HG02840 (cell line): ENCODE measurements around the gene GALNTL6.
A peak's percentile ranks its signal among the peaks of the same experiment; 100 is the strongest.
"Not testable (repeated sequence)": the region's sequence is repeated elsewhere in the genome, so short reads cannot be mapped to it uniquely, and the experiment has no call there.

Experiments
- ATAC-seq: cut with Tn5 transposase; IDR thresholded peaks from one replicate; pipeline ENCODE4 v1.9.1; 2021; ENCODE audit warnings: mild to moderate bottlenecking, moderate library complexity, moderate number of reproducible peaks; ENCODE audit not compliant: unreplicated experiment, low FRiP score

Gene GALNTL6

DNA sequence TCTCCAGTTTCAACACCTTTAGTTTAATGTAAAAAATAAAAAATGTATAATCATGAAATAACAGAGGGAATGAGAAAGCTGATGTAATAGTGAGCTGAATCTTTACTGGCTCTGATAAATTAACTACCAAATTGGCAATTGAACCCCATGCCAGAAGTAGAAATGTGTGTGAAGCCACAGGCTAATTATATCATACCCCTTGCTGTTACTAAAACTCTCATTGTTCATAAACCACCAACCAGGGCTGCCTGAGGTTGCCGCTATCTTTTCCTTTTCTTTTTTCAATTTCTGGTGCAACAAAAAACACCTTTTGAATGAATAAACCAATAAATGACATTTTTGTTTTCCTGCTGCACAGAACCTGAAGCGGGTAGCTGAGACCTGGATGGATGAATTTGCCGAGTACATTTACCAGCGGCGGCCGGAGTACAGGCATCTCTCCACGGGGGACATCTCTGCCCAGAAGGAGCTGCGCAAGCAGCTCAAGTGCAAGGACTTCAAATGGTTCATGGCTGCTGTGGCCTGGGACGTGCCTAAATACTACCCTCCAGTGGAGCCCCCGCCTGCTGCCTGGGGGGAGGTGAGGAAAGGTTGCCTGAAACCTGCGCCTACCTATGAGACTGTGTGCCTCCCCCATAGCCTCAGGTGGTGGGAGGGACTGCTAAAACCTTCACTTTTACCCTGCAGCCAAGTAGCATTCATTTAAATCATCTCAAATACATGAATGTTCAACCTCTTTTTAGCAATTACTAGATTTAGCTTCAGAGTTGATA, 1138.7 kb downstream of the GALNTL6 start:
- ATAC-seq, result no peak

- ATAC-seq, result no peak
Observed at GRCh38 chr4:172953896-172954568, 1140.8 kb downstream of the GALNTL6 start.

- not testable (repeated sequence) for ATAC-seq
Observed at GRCh38 chr4:172956340-172956739, 1143.1 kb downstream of the GALNTL6 start.

DNA sequence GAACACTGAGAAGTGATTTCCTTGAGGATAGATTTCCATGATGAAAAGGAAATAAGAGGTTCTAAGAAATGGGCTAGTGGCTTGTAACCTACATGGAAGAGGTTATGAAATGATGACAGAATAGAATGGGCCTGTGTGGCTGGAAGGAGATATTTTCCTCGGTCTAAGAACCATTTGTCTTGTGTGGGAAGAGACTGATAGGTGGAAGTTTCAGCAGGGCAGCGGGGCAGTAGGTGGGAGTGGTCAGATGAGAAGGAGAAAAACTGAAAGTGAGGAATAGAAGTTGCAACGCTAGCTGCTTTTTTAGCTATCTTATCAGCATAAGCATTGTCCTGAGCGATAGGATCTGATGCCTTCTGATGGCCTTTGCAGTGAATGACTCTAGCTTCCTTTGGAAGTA, 1144.0 kb downstream of the GALNTL6 start:
- no peak for ATAC-seq

GRCh38 chr4:172962564-172963353, 1149.6 kb downstream of the GALNTL6 start:
- ATAC-seq, result no peak

DNA sequence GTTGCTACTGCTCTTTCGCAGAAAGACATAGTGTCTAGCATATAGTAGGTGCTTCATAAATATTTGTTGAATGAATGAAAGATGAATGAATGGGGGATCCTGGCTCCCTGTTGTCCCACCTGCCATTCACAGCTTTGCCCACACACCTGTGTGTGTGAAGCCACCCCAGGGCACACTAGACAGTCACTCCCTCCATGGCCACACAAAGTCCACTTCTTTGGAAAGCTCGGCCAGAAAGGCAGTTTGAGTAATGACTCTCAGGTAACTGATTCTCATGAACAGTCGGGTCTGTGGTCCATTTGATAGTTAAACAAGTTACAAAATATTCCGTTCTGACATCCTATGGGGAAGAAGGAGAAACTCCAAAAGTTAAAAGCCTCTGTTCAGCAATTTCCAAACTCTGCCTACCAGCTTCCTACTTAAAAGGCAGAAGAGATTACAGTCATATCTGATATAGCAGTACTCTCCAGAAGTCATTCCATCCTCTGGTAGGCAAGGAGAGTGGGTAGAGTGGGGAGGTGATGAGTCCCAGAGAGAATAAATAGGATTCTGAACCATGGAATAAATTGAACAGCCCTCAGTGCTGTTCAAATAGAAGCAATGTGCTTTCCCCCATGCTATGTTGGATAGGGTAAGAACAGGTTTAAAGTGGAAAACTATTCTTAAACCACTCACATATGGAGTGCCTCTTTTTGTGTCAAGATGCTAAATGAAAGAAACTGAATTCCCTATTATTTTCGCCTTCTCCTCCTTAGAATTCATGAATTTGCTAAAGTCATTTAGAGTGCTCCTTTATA, 1150.5 kb downstream of the GALNTL6 start:
- ATAC-seq, result no peak

DNA sequence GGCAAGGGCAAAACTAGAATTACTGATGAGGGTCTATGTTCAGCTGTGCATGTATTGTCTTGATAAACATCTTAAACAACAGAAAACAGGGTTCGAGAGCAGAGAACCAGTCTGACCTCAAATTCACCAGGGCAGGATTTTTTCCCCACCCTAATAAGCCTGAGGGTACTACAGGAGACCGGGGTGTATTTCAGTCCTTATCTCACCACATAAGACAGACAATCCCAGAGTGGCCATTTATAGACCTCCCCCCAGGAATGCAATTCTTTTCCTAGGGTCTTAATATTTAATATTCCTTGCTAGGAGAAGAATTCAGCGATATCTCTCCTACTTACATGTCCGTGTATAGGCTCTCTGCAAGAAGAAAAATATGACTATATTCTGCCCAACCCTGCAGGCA, 1157.0 kb downstream of the GALNTL6 start:
- not testable (repeated sequence) for ATAC-seq

DNA sequence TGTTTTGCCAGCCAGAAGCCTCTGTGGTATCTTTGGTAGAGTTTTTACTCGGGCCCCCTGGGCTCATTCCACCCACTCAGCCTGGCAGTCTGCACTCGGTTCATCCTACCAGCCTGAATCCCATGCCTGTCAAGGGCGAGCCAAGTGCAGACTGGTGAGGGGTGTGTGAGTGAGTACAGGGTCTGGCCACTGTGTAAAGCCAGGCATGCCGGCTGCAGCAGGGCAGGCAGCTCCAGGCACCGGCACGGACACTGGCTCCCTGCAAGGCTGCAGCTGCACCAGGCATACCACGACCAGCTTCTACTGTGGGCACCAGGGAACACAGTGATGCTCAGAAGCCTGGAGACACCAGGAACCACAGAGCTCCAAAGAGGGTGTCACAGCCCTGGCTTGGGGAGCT, 1161.4 kb downstream of the GALNTL6 start:
- ATAC-seq, result no peak

DNA sequence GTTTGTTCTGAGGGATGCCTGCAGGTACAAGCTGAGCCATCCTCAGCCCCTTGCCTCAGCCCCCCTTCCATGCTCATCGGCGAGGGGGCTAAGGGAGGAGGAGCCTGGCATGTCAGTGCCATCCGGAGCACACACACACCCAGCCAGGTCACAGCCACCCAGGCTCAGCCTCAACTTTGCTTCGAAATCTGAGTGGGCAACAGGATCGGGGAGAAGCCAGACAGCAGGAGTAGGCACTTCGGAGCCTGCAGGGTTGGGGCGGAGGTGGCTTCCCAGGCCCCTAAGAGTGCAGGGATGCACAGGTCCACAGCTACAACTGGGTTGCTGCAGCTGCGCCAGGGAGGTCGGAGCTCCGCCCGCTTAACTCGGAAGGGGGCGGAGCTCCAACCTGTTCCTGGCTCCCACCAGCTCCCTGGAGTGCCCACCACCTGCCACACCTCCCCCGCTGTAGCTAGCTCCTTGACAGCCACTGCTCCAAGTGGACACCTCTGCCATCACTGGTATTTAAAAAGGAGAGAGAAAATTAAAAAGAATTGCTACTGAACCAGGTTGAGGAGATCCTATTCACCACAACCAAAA, 1162.5 kb downstream of the GALNTL6 start:
- no peak for ATAC-seq

DNA sequence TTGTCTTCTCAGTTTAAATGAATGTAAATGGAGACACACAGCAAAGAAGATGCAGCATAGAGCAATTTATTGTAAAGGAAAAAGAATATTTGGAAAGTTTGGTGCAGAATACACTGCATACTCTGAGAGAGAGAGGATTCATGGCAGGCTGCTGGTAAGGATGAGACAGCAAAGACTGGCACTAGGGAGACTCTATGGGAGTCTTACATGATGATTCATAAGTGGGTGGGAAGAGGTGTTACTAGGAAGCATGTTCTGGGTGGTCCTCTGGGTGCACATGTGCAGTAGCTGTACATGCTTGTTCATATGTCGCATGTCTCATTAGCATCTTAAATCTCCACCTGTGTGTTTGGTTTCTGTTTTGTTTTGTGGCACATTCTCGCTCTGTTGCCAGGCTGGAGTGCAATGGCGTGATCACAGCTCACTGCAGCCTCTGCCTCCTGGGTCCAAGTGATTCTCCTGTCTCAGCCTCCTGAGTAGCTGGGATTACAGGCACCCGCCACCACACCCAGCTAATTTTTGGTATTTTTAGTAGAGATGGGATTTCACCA, 1164.4 kb downstream of the GALNTL6 start:
- ATAC-seq, result not testable (repeated sequence)

DNA sequence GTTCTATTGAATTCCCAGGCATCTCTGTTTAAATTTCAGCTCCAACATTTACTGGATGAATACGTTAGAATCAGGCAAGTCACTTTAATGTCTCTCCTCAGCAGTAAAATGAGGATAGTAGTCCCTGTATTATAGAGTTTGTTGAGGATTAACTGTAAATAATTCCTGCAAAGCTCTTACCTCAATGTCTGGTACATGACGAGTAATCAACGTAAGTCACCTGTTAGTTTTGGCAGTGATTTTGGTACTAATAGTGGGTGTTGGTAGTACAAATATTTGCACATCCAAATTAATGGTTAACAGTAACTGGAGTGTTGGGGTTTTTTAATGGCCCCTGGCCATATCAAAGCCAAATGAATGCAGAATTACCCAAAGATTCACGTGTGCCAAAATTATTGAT, 1165.6 kb downstream of the GALNTL6 start:
- no peak for ATAC-seq

- no peak for ATAC-seq
Observed at GRCh38 chr4:172979332-172979731, 1166.1 kb downstream of the GALNTL6 start.

DNA sequence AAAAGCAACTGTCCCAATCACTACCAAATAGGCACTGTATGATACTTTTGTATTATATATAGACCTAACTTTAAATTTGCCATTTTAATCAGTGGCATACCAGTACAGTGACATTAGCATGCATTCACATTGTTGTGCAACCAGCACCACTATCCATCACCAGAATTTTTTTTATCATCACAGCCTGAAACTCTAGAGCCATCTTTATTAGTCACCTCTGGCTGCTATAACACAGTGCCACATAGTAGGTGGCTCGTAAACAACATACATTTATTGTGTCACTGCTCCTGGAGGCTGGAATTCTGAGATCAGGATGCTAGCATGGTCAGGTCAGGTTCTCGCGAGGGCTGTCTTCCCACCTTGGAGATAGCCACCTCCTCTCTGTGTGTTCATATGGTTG, 1167.0 kb downstream of the GALNTL6 start:
- ATAC-seq, result no peak

- no peak for ATAC-seq
Observed at GRCh38 chr4:172982151-172982590, 1169.0 kb downstream of the GALNTL6 start.

GRCh38 chr4:172983014-172983413, 1169.8 kb downstream of the GALNTL6 start:
- no peak for ATAC-seq

GRCh38 chr4:172983631-172984030, 1170.4 kb downstream of the GALNTL6 start:
- ATAC-seq, result no peak

- no peak for ATAC-seq
Observed at GRCh38 chr4:172985552-172985951, 1172.3 kb downstream of the GALNTL6 start.

DNA sequence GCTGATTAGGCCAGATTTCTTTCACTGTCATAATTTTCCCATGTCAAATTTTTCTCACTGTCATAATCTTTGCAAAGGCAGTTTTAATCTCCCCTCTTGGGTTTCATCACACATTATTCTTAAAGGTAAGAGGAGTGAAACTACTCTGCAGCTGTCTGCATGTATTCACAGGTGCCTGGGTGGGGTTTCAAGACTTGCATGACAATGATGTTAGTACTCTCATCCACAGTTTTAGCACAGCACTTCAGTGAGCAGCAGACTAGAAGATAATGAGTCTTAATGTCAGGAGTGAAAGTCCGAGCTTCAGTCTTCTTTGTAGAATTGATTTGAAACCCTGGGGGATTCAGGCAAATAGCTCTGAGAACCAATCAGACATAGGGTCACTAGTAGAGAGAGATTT, 1172.9 kb downstream of the GALNTL6 start:
- ATAC-seq, result peak; percentile 67

DNA sequence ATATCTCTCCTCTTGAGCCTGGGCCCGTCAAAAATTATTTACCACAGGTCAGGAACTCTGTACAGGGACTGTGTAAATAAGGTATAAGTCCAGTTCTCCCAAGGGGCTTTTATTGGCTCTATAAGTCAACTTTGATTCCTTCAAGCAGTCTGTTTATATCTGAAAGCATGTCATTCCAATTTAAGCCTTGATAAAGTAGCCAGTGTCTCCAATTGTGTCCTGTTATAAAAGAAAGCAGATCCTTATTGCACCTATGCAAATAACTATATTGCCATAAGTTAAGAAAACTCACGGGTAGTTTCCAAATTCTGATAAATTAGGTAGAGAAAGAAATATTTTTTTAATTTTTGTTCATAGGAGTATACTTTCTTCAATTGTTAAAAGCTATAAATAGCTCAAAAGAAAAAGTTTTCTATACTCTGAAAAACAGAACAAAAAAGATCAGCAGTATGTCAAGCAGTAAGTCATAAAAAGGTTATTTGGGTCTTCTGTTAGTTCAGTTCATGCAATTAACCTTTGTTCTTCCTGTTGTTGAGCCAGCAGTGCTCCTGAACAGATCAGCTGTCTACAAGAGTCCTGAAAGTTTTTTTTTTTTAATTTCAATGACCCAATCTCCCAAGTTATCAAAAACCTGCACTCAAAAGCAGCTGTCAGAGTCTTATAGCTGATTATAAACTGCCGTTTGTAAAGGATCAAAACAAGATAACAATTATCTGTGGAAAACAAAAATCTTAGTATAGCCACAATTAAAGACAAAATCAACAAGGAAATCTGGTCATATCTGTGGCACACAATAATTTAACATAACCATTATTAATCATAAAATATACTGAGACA, 1177.0 kb downstream of the GALNTL6 start:
- no peak for ATAC-seq
